Uterus (tissue), 4 donors: Measurements from ENCODE around the gene MACROH2A2. TPM values are rescaled to one million over a fixed set of nuclear protein-coding genes. Genes with fewer than 3 reads are reported as not detected.
"Not testable (repeated sequence)": the region's sequence is repeated elsewhere in the genome, so short reads cannot be mapped to it uniquely, and the experiment has no call there.

Experiments
- DNase-seq, 2 donors: peaks; one replicate each; pipeline ENCODE4 v3.0.0-alpha.2; 2019 to 2020
- H3K27ac ChIP-seq, 2 donors: fragments of 200-600 bp; sonication (generic); 1 replicate in 1 of 2; 2 replicates in 1 of 2; pipeline ENCODE4 v1.5.1; 2016 to 2018
- H3K27me3 ChIP-seq, 2 donors: fragments of 200-600 bp; sonication (generic); one replicate each; pipeline ENCODE4 v1.5.1; 2018 to 2019; ENCODE audit warnings: control low read depth in 1 of 2
- H3K36me3 ChIP-seq, 2 donors: fragments of 200-600 bp; sonication (generic); one replicate each; pipeline ENCODE4 v1.5.1; 2019; ENCODE audit warnings: control low read depth in 1 of 2
- H3K4me1 ChIP-seq, 2 donors: fragments of 200-600 bp; sonication (generic); one replicate each; pipeline ENCODE4 v1.5.1; 2018 to 2019; ENCODE audit warnings: control low read depth in 1 of 2
- H3K4me3 ChIP-seq, 2 donors: fragments of 200-600 bp; sonication (generic); 1 replicate in 1 of 2; 2 replicates in 1 of 2; pipeline ENCODE4 v1.5.1; 2018 to 2019; ENCODE audit warnings: mild to moderate bottlenecking in 1 of 2
- H3K9me3 ChIP-seq, 2 donors: fragments of 200-600 bp; sonication (generic); one replicate each; pipeline ENCODE4 v1.5.1; 2019; ENCODE audit warnings: control low read depth in 1 of 2
- CTCF ChIP-seq, 4 experiments: fragments of 200-600 bp in 2 of 4; fragments of 450-650 bp in 2 of 4; sonication (generic) in 2 of 4; IDR thresholded peaks; one replicate each; pipeline ENCODE4 v1.5.1; 2016 to 2019; ENCODE audit warnings: antibody characterized with exemption in 4 of 4, mild to moderate bottlenecking in 2 of 4, moderate library complexity in 1 of 4
- POLR2A ChIP-seq, 2 donors: fragments of 450-650 bp; IDR thresholded peaks; one replicate each; pipeline ENCODE4 v1.6.1; 2016; ENCODE audit warnings: antibody characterized with exemption in 2 of 2, mild to moderate bottlenecking in 1 of 2, moderate library complexity in 1 of 2
- intact Hi-C: fragments of 100-400 bp; cut with DNase I; formaldehyde crosslinking; loops from one replicate; pipeline ENCODE4 v1.15.1; 2023; ENCODE audit warnings: low total_unique reads
- total RNA-seq, 4 donors: library from RNA; depleted of rRNA in 3 of 4; stranded (reverse); fragments of >200 nt in 3 of 4; gene quantifications; one replicate each; pipeline versions ENCODE4 v1.1.0 to v1.2.4, GENCODE V29; 2014 to 2023
- donor health status: DM: yes; HTN: yes; CAD: no.

The MACROH2A2 gene
- total RNA-seq, 4 donors from 2014 or later, result 1.8 to 35.0 (median 9.4) TPM

GRCh38 chr10:70074165-70074564, 21.5 kb downstream of the MACROH2A2 start:
- no peak for TF ChIP-seq CTCF (IDR thresholded peaks at IDR 0.05)
- TF ChIP-seq POLR2A (IDR thresholded peaks at IDR 0.05), result no peak
- no peak for DNase-seq
- H3K27me3 ChIP-seq, result no peaks in the 10 kb centered on the region
- intact Hi-C loops, result no loop called here
- H3K4me3 ChIP-seq, result no peak overlapping the region
- H3K4me1 ChIP-seq, result no peaks in the 10 kb centered on the region
- H3K9me3 ChIP-seq, result no peaks in the 10 kb centered on the region
- no peaks in the 10 kb centered on the region for H3K36me3 ChIP-seq
- H3K27ac ChIP-seq, result no peak overlapping the region

GRCh38 chr10:70074971-70075370, 22.3 kb downstream of the MACROH2A2 start:
- Histone ChIP-seq H3K36me3 (no peaks in the 10 kb centered on the region), H3K4me3 (no peak overlapping the region), H3K9me3 (no peaks in the 10 kb centered on the region), H3K27ac (no peak overlapping the region), H3K27me3 (no peaks in the 10 kb centered on the region), H3K4me1 (no peaks in the 10 kb centered on the region)
- intact Hi-C loops, result no loop called here
- no peak for DNase-seq
- TF ChIP-seq CTCF (IDR thresholded peaks at IDR 0.05) (no peak), POLR2A (IDR thresholded peaks at IDR 0.05) (no peak)

GRCh38 chr10:70078329-70078728, 25.7 kb downstream of the MACROH2A2 start:
- intact Hi-C loops, result no loop called here
- Histone ChIP-seq H3K27ac (no peak overlapping the region), H3K27me3 (no peaks in the 10 kb centered on the region), H3K4me1 (no peaks in the 10 kb centered on the region), H3K4me3 (no peak overlapping the region), H3K36me3 (no peaks in the 10 kb centered on the region), H3K9me3 (no peaks in the 10 kb centered on the region)
- DNase-seq, result no peak
- TF ChIP-seq CTCF (IDR thresholded peaks at IDR 0.05) (no peak), POLR2A (IDR thresholded peaks at IDR 0.05) (no peak)

GRCh38 chr10:70078937-70079336, 26.3 kb downstream of the MACROH2A2 start:
- no peak for TF ChIP-seq POLR2A (IDR thresholded peaks at IDR 0.05)
- no peak for TF ChIP-seq CTCF (IDR thresholded peaks at IDR 0.05)
- DNase-seq, result no peak
- Histone ChIP-seq H3K9me3 (no peaks in the 10 kb centered on the region), H3K4me1 (no peaks in the 10 kb centered on the region), H3K27ac (no peak overlapping the region), H3K4me3 (no peak overlapping the region), H3K27me3 (no peaks in the 10 kb centered on the region), H3K36me3 (no peaks in the 10 kb centered on the region)
- intact Hi-C loops, result no loop called here

GRCh38 chr10:70080789-70081188, 28.1 kb downstream of the MACROH2A2 start:
- H3K4me1 ChIP-seq, H3K27me3 ChIP-seq, H3K4me3 ChIP-seq, H3K9me3 ChIP-seq, intact Hi-C loops, H3K36me3 ChIP-seq, DNase-seq, H3K27ac ChIP-seq: not testable (repeated sequence)

- intact Hi-C loops, result no loop called here
- DNase-seq, result no peak
- no peak overlapping the region for H3K27ac ChIP-seq
- TF ChIP-seq CTCF (IDR thresholded peaks at IDR 0.05) (no peak), POLR2A (IDR thresholded peaks at IDR 0.05) (no peak)
- H3K27me3 ChIP-seq, result no peaks in the 10 kb centered on the region
- no peaks in the 10 kb centered on the region for H3K9me3 ChIP-seq
- H3K36me3 ChIP-seq, result no peaks in the 10 kb centered on the region
- no peaks in the 10 kb centered on the region for H3K4me1 ChIP-seq
- H3K4me3 ChIP-seq, result no peak overlapping the region
Observed at GRCh38 chr10:70084189-70084588, 31.5 kb downstream of the MACROH2A2 start.
